ENCODE measurements around the gene TMUB1.

Gene TMUB1

DNA sequence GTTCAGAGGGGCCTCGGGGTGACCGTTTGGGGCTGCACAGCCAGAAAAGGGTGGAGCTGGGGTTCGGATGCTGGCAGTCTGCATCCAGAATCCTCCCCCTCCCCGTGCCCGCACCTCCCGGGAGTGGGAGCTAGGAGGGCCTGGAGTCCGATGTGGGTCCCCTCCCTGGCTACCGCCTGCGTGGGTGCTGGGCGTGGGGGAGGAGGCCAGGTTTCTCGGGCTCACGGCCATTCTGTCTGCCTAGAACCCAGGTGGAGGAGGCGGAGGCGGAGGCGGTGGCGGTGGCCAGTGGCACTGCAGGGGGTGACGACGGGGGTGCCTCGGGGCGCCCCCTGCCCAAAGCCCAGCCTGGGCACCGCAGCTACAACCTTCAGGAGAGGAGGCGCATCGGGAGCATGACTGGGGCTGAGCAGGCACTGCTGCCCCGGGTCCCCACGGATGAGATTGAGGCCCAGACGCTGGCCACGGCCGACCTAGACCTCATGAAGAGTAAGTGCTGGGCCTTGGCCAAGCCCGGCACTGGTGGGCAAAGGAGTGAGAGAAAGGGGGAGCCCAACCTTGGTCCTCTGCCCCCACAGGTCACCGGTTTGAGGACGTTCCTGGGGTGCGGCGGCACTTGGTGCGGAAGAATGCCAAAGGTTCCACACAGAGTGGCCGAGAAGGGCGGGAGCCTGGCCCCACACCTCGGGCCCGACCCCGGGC lies 16.9 kb downstream of the TMUB1 start:
- no peak for DNase-seq (ENCODE audit: low read depth)

DNA sequence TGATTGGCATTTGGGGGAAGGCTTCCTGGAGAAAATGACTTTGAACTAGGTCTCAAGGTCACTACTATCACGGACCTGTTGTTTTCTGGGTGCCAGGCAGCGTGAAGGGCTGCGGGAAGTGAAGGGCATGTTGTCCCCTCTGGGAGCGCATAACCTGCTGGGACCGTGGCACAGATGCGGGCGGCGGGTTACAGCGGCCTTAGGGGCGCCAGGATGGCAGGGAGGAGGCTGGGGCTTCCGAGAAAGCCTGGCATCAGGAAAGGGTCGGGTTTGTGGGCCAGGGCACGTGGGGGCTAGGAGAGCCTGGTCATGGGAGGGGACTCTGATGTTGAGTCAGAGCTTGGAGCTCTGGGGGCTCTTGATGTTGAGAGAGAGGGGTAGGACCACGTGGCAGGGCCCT lies 17.8 kb downstream of the TMUB1 start:
- DNase-seq (ENCODE audit: low read depth) = no peak

DNA sequence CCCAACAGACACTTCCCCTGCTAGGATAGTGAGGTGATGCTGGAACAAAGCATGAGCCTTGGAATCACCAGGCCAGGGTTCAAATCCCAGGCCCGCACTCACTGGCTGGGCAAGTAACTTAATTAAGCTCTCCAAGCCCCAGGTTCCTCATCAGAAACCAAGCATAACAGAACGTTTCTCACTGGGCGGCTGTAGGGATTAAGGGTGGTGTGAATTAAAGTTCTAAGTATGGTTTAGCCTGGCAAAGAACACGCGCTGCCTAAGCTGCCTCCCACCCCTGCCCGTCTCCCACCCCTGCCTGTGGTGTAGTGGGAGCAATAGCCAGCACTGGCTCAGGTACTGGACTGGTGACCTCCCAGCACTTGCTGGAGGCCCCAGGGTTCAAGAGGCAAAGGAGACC lies 18.3 kb downstream of the TMUB1 start:
- no peak for DNase-seq (ENCODE audit: low read depth)

DNA sequence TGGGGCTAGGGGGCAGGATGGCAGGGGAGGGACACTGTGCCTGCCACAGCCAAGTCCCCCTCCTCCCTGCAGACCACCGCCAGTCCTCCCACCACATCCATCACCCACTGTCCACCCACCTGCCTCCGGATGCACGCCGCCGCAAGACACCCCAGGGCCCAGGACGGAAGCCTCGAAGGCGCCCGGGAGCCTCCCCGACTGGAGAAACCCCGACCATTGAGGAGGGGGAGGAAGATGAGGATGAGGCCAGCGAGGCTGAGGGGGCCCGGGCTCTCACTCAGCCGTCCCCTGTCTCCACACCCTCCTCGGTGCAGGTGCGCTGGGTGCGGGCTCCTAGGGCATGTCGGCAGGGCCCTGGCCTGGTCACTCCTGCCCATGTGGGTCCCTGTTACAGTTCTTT lies 18.8 kb downstream of the TMUB1 start:
- DNase-seq (ENCODE audit: low read depth) = no peak

DNA sequence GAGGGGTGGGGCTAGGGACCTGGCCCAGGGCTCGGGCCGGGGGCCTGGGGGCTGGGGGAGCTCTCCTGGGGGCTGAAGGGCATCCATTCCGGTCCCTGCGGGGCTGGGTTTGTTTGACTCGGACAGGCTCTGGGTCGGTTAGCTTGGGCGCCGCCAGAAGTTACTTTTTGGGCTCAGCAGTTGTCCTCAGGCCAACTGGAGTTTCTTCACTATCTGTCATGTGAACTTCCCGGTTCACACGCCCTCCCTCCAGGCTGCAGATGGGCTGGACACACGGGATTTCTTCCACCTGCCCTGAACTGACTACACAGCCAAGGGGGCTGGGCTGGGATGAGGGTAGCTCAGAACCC lies 20.1 kb downstream of the TMUB1 start:
- no peak for DNase-seq (ENCODE audit: low read depth)

- DNase-seq (ENCODE audit: low read depth) = no peak
Observed at GRCh38 chr7:151062399-151063211, 20.7 kb downstream of the TMUB1 start.

- DNase-seq (ENCODE audit: low read depth) = no peak
Observed at GRCh38 chr7:151062111-151062398, 21.2 kb downstream of the TMUB1 start.

- no peak for DNase-seq (ENCODE audit: low read depth)
Observed at GRCh38 chr7:151061213-151062110, 21.8 kb downstream of the TMUB1 start.

DNA sequence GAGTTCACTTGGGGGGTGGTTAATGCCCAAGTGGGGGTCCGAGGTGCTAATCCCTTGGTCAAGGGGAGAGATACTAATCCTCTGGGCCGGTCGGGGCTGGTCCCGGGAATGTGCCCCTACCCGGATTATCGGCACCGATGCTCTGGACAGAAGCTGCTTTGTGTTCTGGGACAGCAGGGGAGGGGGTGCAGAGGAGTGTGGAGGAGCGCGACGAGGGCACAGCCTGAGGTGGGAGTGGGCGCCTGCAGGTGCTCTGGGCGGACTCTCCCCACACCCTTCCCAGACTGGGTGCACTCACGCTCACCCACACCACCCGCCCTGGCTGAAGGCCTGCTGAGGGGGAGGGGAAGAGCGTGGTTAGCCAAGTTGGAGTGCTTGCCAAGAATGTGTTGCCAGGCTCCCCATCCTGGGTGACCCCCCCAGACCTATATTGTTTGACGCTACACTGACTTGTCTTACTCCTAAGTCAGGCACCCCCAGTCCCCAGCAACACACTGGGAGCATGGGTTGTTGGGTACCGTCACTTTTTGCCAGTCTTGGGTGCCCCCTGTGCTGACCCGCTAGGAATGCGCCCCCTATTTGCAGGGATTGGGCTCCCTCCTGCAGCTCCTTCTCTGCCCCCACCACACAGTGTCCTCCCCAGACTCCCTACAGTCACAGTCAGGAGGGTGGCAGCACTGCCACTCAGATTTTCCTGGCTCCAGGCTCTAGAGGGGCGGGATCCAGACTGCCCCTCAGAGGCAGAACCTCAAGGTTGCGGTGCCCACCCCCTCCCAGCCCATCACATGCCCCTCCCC lies 22.7 kb downstream of the TMUB1 start:
- DNase-seq (ENCODE audit: low read depth) = no peak

DNA sequence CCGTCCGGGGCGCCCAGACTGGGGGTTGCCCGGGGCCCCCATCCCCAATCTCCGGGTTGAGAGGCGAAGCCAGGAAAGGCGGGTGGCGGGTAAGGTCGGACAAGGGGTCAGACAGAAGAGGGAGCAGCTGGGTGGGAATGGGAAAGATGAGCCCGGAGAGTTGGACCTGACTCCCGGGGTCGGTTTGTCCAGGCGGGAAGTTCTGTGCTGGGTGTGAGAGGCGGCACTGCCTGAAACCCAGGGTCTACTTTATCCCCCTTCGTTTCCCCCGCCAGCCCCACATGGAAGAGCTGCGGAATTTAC lies 23.2 kb downstream of the TMUB1 start:
- no peak for DNase-seq (ENCODE audit: low read depth)

DNA sequence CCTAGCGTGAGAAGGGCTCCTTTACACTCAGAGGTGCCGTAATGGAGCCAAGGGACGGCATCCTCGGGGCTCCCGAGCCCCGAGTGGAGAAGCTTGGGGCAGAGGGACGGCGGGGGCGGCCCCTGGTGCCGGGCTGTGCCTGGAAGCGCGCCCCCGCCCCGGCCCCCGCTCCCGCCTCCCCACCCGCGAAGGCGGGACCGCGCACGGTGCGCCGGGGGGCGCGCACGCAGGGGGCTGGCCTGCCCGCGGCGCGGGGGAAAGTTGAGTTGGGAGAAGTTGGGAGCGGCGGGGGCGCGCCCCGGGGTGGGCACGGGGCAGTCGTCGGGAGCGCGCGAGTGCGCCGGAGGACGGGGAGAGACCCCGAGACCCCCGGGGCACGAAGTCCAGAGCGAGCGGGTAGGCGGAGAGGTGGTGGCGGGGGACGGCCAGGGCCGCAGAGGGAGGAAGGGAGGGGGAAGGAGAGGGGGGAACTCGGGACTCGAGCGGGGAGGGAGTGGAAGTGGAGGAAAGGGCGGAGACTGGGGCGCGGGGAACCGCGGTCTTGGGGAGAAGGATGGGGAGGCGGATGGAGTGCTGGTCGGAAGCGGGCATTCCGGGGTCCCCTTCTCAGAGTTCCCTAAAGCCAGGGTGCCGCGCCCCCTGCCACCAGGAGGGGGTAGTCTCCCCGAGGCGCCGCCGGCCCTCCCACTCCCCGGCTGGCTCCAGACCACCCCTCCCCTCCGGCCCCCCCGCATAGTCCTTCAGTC lies 23.8 kb downstream of the TMUB1 start, which contains the start of gene SLC4A2:
SLC4A2 (plus strand) TSS at position 223 of the 746 bp plus-strand sequence. CDS start 2,399 bp downstream, outside the sequence.
- no peak for DNase-seq (ENCODE audit: low read depth)

GRCh38 chr7:151058781-151059366 lies 24.4 kb downstream of the TMUB1 start:
- no peak for DNase-seq (ENCODE audit: low read depth)

- DNase-seq (ENCODE audit: low read depth) = peak; percentile 98
Observed at GRCh38 chr7:151057989-151058780, 25.1 kb downstream of the TMUB1 start.

DNA sequence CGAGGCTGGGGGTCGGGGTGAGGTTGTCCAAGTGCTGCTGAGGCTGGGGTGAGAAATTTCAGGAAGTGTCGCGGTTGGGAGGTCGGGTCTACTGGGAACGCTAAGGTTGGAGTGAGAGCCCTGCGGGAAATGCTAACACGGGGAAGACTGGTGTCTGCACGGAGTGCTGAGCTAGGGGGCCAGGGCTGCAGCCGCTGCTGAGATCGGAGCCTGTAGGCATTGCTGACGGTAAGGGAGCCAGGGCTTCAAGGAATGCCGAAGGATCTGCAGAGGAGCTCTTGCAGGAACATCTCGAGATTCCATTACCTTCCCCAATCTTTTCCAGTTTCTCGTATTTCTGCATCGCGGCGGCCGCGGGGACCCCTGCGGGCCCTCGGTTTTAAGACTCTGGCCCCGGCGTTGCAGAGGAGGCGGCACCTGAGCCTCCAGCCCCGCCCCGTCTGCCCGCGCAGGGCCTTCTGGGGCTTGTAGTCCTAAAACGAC lies 25.7 kb downstream of the TMUB1 start, which contains the start of gene CDK5:
CDK5 (minus strand) TSS at position 392 of the 483 bp plus-strand sequence; CDS start at position 343, 49 bp downstream.
- DNase-seq (ENCODE audit: low read depth) = no peak

DNA sequence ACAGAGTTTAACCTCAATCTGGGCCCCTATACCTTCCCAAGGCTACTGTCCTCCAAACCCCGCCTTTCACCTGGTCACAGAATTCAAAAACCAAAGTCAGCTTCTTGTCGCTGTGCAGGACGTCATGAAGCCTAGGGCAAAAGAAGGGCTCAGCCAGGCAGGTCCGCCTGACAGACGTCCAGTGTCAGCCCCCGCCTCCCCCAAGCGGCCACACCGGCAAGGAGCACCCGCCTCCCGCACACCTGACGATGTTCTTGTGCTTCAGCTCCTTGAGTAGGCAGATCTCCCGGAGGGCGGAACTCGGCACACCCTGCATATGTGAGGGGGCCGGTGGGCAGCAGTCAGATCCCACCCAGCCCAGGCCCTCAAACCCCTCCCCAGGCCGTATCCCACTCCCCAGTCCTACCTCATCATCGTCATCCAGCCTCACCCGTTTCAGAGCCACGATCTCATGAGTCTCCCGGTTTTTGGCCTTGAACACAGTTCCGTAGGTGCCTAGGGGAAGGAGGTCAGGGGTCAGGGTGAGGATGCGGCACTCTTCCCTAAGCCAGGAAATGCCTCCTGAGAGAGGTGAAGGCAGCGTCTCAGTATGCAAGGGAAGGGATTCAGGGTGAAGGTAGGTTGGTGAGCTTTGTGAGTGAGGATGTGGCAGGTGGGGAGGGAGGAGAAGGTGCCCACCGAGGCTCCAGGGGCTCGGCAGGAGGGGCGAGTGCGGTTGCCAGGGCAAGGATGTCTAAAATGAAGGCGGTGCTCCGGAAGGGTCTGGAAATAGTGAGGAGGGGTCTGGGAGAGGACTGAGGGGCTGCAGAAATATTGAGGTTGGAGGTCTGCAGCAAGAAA lies 26.4 kb downstream of the TMUB1 start:
- DNase-seq (ENCODE audit: low read depth) = no peak

DNA sequence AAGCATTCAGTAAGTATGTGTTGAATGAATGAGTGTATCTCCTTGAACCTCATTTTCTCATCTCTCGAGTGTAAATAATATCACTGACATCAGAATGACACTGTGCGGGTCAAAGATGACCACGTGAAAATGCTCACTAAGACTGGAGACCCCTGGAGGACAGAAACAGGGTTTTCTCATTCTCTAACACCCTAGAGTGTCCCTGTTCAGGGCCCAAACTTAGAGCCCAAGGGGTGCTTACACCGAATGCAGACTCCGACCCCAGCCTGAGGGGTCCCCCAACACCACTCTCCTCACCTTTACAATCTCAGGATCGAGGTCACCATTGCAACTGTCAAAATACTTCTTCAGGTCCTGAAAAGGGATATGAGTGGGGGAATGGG lies 27.0 kb downstream of the TMUB1 start:
- no peak for DNase-seq (ENCODE audit: low read depth)

DNA sequence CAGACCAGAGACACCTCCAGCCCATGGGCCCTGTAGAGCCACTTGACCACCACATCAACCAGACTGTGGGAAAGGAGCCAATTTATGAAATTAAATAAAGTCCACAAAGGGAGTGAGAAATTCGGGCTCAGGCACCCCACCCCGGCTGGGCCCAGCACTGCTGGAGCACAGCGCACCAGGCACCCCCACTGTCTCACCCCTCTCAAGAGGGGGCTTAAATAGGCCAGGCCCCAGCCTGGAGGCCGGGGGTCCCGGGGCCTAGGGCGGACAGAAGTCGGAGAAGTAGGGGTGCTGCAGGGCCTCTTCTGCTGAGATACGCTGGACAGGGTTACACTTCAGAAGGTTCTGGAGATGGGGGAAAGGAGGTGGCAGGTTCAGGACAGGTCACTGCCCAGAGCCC lies 29.5 kb downstream of the TMUB1 start:
- no peak for DNase-seq (ENCODE audit: low read depth)

DNA sequence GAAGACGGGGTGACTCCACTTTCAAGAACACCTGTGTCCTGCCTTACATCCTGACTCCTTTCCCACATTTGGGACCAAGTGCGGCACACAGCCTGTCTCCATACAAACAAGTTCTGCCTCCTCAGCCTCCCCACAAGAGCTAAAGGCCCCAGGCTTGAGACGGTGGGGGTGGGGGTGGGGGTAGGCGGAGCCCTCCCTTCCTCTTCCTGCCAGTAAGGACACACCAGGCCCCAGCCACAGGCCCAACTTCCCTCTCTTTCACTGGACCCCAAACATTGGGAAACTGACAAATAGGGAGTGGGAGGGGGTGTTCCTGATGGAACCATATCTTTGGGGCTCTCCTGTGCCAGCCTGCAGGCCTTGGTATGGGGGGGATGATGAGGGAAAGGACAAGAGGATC lies 30.2 kb downstream of the TMUB1 start:
- no peak for DNase-seq (ENCODE audit: low read depth)

DNA sequence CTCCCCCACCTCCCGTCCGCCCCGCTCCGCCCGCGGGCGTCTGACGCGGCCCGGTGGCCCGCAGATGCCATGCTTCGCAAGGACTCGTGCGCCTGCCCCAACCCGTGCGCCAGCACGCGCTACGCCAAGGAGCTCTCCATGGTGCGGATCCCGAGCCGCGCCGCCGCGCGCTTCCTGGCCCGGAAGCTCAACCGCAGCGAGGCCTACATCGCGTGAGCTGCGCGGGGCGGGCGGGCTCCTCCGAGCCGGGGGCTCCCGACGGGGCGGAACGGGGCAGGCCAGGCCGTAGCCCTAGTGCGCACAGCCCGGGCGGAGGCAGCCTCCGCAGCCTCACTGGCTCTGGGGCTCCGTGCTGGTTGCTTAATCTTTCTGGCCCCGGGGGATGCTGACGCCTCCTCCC lies 32.2 kb downstream of the TMUB1 start:
- DNase-seq (ENCODE audit: low read depth) = no peak

Data from fibroblast of the conjunctiva (primary cell).